ENCODE measurements around the gene PUS1.

DNA sequence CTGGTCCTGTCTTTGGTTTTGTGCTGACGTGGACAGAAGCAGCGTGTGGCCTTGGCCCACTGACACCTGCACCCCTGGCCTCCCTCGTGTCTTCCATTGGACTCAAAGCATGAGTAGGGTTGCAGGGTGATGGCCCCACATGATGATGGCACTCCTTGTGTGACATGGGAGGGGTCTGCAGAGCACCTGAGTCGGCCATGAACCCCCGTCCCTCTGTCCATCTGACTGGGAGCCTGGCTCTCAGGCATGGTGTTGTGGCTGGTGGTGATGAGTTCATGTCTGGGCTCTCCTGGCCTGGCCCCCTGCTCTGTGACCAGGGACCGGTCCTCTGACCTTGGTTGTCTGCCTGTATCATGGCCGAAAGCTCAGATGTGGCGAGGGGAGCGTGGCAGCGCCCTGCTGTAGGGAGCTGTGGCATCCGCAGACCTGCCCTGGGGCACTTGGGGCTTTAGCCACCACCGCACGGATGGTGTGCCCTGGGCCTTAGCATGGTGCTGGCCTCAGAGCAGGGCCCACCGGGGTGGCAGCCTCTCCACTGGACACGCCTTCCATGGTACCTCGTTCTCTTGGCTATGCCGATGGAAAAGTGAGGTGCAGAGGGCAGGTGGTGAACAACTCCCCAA, 17.9 kb upstream of the PUS1 start:
- TF ChIP-seq, protein P1, sequence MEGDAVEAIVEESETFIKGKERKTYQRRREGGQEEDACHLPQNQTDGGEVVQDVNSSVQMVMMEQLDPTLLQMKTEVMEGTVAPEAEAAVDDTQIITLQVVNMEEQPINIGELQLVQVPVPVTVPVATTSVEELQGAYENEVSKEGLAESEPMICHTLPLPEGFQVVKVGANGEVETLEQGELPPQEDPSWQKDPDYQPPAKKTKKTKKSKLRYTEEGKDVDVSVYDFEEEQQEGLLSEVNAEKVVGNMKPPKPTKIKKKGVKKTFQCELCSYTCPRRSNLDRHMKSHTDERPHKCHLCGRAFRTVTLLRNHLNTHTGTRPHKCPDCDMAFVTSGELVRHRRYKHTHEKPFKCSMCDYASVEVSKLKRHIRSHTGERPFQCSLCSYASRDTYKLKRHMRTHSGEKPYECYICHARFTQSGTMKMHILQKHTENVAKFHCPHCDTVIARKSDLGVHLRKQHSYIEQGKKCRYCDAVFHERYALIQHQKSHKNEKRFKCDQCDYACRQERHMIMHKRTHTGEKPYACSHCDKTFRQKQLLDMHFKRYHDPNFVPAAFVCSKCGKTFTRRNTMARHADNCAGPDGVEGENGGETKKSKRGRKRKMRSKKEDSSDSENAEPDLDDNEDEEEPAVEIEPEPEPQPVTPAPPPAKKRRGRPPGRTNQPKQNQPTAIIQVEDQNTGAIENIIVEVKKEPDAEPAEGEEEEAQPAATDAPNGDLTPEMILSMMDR (IDR thresholded peaks at IDR 0.05; ENCODE audit: low read length), result no peak
- TF ChIP-seq EZH2 (IDR thresholded peaks at IDR 0.05; ENCODE audit: borderline replicate concordance, low read length), result no peak

Data from OCI-LY1 (cell line).